ENCODE data around the gene FAM163A. TPM values are rescaled to one million over a fixed set of nuclear protein-coding genes. Genes with fewer than 3 reads are reported as not detected.

FAM163A gene
- total and polyA plus RNA-seq, 9 of the 15 experiments (the other 6 are each of a cell fraction or from before 2014, with no cell fraction given): not detected

- H3K4me2 ChIP-seq (ENCODE audit: insufficient read depth, low read length): no peak overlapping the region
- TF ChIP-seq SMARCC2 (IDR thresholded peaks at IDR 0.05; ENCODE audit: low read depth) (no peak), ADNP (tag; IDR thresholded peaks at IDR 0.05) (no peak), TCF3 (CRISPR knock-in tag; IDR thresholded peaks at IDR 0.05) (no peak)
- no peak for FAIRE-seq
- H2AFZ ChIP-seq (ENCODE audit: low read depth, low read length): no peak overlapping the region
- WGBS (ENCODE audit: insufficient coverage, low coverage, missing lambda C conversion rate): under 1% methylated on average over 6 of the region's 6 CpGs
- no peak for ATAC-seq
- no TSS peak for BruUV-seq (replicated peaks)
- H3K36me3 ChIP-seq (ENCODE audit: control insufficient read depth, insufficient read depth, low read length): no peaks in the 10 kb centered on the region
- ChIA-PET POLR2A (interaction anchor here (0.5 to 1.8 kb wide), 6 partner anchors 9 to 35 kb away, joined by 3 to 4 read pairs (median 4); no protein-coding TSS in a partner anchor), CTCF (ENCODE audit: low intra/inter-chr PET ratio) (no interaction called here)
- DNase-seq (ENCODE audit: extremely low read depth in 1 of 4, low spot score in 3 of 4): no peak
- in situ Hi-C loops (cut with MboI) (no loop called here), intact Hi-C loops (cut with micrococcal nuclease) (no loop called here)
- H3K27ac ChIP-seq (ENCODE audit: extremely low read depth, low read depth, low read length): no peak overlapping the region
- no peak overlapping the region for H3K9ac ChIP-seq (ENCODE audit: insufficient read depth in 1 of 2, low read depth in 2 of 2, low read length in 2 of 2)
- H3K27me3 ChIP-seq (ENCODE audit: control insufficient read depth in 2 of 2, insufficient read depth in 2 of 2, low read length in 2 of 2): peaks cover 11 to 20% of the 10 kb centered on the region in 2 experiments
- H3K4me3 ChIP-seq: no peak overlapping the region
- no peaks in the 10 kb centered on the region for H3K79me2 ChIP-seq (ENCODE audit: control insufficient read depth, insufficient read depth, low read length)
- H3K9me1 ChIP-seq (ENCODE audit: control insufficient read depth, insufficient read depth, low read length): no peaks in the 10 kb centered on the region
- no peaks in the 10 kb centered on the region for H3K9me3 ChIP-seq (replicated peaks; ENCODE audit: control insufficient read depth, insufficient read depth, low read depth, low read length)
- H3K4me1 ChIP-seq (replicated peaks in 1 of 2; ENCODE audit: control insufficient read depth in 2 of 2, insufficient read depth in 2 of 2, low read length in 2 of 2): no peaks in the 10 kb centered on the region
- H4K20me1 ChIP-seq (replicated peaks; ENCODE audit: control insufficient read depth, insufficient read depth, low read length): no peaks in the 10 kb centered on the region
Measured at GRCh38 chr1:179761846-179762640, 19.0 kb downstream of the FAM163A start.

- H3K9ac ChIP-seq (ENCODE audit: insufficient read depth in 1 of 2, low read depth in 2 of 2, low read length in 2 of 2): no peak overlapping the region
- H3K4me1 ChIP-seq (replicated peaks in 1 of 2; ENCODE audit: control insufficient read depth in 2 of 2, insufficient read depth in 2 of 2, low read length in 2 of 2): no peaks in the 10 kb centered on the region
- H3K4me3 ChIP-seq: no peak overlapping the region
- H3K27ac ChIP-seq (ENCODE audit: extremely low read depth, low read depth, low read length): no peak overlapping the region
- H3K36me3 ChIP-seq (ENCODE audit: control insufficient read depth, insufficient read depth, low read length): no peaks in the 10 kb centered on the region
- in situ Hi-C loops (cut with MboI): no loop called here
- FAIRE-seq: no peak
- ChIA-PET CTCF (ENCODE audit: low intra/inter-chr PET ratio) (no interaction called here), POLR2A (interaction anchor here (2.1 kb wide), 1 partner anchor 10 kb away, joined by 4 read pairs; no protein-coding TSS in a partner anchor)
- WGBS (ENCODE audit: insufficient coverage, low coverage, missing lambda C conversion rate): 0% methylated on average over 5 of the region's 5 CpGs
- ATAC-seq: no peak
- H2AFZ ChIP-seq (ENCODE audit: low read depth, low read length): no peak overlapping the region
- DNase-seq (ENCODE audit: extremely low read depth in 1 of 4, low spot score in 3 of 4): no peak
- H3K27me3 ChIP-seq (ENCODE audit: control insufficient read depth in 2 of 2, insufficient read depth in 2 of 2, low read length in 2 of 2): peaks cover 5 to 12% of the 10 kb centered on the region in 2 experiments; a peak in 3 of 5 replicates
- TF ChIP-seq ZBTB8A (IDR thresholded peaks at IDR 0.05; ENCODE audit: partially characterized antibody): no peak
- TF ChIP-seq, protein P1, sequence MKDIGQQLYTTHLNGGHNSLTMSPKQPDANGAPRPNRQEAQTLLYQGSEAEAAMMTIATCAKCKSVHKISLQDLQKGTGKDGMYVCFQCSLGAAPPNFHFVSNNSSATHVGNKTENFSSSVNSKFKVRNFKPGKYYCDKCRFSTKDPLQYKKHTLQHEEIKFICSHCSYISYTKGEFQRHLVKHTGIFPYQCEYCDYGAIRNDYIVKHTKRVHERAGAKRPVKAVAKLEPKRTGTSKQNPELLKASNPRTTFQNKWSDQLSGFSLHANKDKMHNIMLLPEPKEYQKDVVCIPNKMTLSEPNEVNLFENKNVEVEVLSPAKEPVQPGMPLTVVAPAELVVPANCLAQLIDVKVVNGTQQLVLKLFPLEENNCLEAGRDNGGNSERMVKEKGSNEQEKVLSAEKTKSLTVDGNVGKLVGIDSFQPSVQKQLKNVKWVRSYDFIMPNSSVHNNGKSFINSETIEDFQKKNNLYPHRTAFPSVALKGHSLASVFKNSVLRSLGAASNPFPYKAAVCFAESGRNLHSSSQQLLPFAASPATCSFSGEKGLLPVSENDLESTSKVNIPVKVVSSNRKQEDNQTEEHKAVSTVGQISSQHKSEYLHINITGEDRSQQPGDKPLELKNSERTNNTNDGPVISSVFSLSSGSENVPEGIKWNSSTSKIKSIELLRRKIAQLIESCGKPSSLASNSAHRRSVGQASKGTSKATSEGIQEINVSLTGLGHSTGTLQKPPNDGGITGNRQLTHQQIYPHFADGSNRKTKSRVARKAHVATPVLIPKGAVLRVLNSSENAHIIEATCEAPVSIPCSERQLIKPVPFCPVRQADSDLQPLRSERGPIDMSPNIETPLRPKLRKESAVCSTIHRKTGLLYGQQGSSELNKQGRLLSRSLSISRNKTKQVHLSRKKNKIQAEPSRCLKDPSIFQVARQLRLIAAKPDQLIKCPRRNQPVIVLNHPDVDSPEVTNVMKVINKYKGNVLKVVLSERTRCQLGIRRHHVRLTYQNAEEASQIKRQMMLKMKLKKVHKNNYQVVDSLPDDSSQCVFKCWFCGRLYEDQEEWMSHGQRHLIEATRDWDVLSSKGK (CRISPR knock-in tag; IDR thresholded peaks at IDR 0.05): no peak
- TF ChIP-seq ZBED1 (IDR thresholded peaks at IDR 0.05): no peak
- no peak for TF ChIP-seq TFAM (CRISPR knock-in tag; conservative IDR thresholded peaks at IDR 0.05)
- TF ChIP-seq TEAD1 (CRISPR knock-in tag; IDR thresholded peaks at IDR 0.05): no peak
- TF ChIP-seq MBD2 (IDR thresholded peaks at IDR 0.05; ENCODE audit: borderline replicate concordance, low read depth): no peak
- H3K9me3 ChIP-seq (replicated peaks; ENCODE audit: control insufficient read depth, insufficient read depth, low read depth, low read length): no peaks in the 10 kb centered on the region
- no TSS peak for BruUV-seq (replicated peaks)
- intact Hi-C loops (cut with micrococcal nuclease): no loop called here
- H3K79me2 ChIP-seq (ENCODE audit: control insufficient read depth, insufficient read depth, low read length): no peaks in the 10 kb centered on the region
- no peaks in the 10 kb centered on the region for H3K9me1 ChIP-seq (ENCODE audit: control insufficient read depth, insufficient read depth, low read length)
- H4K20me1 ChIP-seq (replicated peaks; ENCODE audit: control insufficient read depth, insufficient read depth, low read length): no peaks in the 10 kb centered on the region
- H3K4me2 ChIP-seq (ENCODE audit: insufficient read depth, low read length): no peak overlapping the region
Measured at GRCh38 chr1:179767177-179767581, 24.1 kb downstream of the FAM163A start.
